ENCODE data around the gene LENEP.

GRCh38 chr1:155040358-155041093, 47.1 kb downstream of the LENEP start:
- no peak for TF ChIP-seq EZH2 (IDR thresholded peaks at IDR 0.05; ENCODE audit: insufficient read depth, poor library complexity, severe bottlenecking)
- TF ChIP-seq EZH2phosphoT487 (IDR thresholded peaks at IDR 0.05; ENCODE audit: insufficient read depth, low read depth) = no peak

Measured in GM23248 (cell line).